Testis (tissue), 2 donors: ENCODE results near the gene DPP9.

ENCODE experiments used
- CTCF ChIP-seq, 3 experiments: fragments of 450-650 bp in 2 of 3; fragments of 200-600 bp in 1 of 3; sonication (generic) in 1 of 3; IDR thresholded peaks; one replicate each; pipeline ENCODE4 v1.5.1; 2016 to 2019; ENCODE audit warnings: antibody characterized with exemption in 3 of 3, mild to moderate bottlenecking in 2 of 3, moderate library complexity in 1 of 3
- POLR2A ChIP-seq: fragments of 450-650 bp; IDR thresholded peaks from one replicate; pipeline ENCODE4 v1.6.1; 2017; ENCODE audit warnings: antibody characterized with exemption, mild to moderate bottlenecking, moderate library complexity

GRCh38 chr19:4763021-4763420 is 39.4 kb upstream of the DPP9 start:
- TF ChIP-seq CTCF (IDR thresholded peaks at IDR 0.05) (no peak), POLR2A (no peak)
